ENCODE data around the gene ADCY9.
"Not testable (repeated sequence)": the region's sequence is repeated elsewhere in the genome, so short reads cannot be mapped to it uniquely, and the experiment has no call there.

The ADCY9 gene

DNA sequence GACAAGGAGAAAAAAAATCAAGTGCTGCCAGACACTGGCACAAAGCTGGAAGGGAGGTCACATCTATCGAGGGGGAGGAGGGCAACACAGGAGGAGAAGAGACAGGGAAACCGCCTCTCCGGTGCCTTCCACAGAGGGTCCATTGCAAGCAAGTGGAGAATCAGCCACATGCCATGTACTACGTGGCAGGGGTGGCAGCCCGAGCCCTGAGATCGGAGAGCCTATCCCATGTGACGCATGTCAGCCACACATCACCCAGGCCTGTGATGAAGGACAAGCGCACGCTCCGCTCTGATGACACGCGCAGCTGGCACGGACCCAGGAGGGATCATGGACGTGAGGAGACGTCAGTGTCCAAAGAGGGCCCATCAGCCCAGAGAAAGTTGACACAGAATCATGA lies 30.1 kb downstream of the ADCY9 start:
- in situ Hi-C loops (cut with HindIII; ENCODE audit: low pct_unique_long_range_greater_than_20kb, low sequenced_read_pairs): no loop called here
- DNase-seq (ENCODE audit: low read depth in 1 of 2, low spot score in 1 of 2): no peak
- TF ChIP-seq JUND (IDR thresholded peaks at IDR 0.05; ENCODE audit: low read depth): no peak

DNA sequence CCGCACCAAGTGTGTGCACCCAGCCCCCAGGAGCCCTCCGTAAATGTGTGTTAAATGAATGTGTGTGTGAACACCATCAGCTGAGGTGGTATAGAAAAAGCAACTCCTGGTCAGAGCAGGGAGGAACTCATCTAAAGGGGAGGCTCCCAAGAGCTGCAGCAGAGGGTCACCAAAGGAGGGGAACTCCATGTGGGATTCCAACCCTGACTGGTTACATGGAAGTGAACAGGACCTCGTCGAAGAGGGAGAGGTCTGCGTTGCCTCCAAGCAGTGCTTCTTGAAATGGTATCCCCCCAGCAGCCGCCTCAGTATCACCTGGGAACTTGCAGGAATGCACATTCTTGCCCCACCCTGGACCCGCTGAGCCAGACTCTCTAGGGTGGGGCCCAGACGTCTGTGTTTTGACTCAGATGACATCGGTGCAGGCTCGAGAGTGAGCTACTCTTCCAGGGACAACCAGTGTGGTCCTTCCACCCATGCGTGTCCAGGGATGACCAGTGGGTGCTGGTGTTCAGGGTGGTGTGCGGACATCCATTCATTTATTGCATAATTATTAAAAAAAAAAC lies 30.8 kb downstream of the ADCY9 start:
- in situ Hi-C loops (cut with HindIII; ENCODE audit: low pct_unique_long_range_greater_than_20kb, low sequenced_read_pairs): no loop called here
- DNase-seq (ENCODE audit: low read depth in 1 of 2, low spot score in 1 of 2): no peak
- no peak for TF ChIP-seq JUND (IDR thresholded peaks at IDR 0.05; ENCODE audit: low read depth)

- in situ Hi-C loops (cut with HindIII; ENCODE audit: low pct_unique_long_range_greater_than_20kb, low sequenced_read_pairs): no loop called here
- no peak for TF ChIP-seq JUND (IDR thresholded peaks at IDR 0.05; ENCODE audit: low read depth)
- DNase-seq (ENCODE audit: low read depth in 1 of 2, low spot score in 1 of 2): no peak
These were observed 32.8 kb downstream of the ADCY9 start for GRCh38 chr16:4083347-4083870.

DNA sequence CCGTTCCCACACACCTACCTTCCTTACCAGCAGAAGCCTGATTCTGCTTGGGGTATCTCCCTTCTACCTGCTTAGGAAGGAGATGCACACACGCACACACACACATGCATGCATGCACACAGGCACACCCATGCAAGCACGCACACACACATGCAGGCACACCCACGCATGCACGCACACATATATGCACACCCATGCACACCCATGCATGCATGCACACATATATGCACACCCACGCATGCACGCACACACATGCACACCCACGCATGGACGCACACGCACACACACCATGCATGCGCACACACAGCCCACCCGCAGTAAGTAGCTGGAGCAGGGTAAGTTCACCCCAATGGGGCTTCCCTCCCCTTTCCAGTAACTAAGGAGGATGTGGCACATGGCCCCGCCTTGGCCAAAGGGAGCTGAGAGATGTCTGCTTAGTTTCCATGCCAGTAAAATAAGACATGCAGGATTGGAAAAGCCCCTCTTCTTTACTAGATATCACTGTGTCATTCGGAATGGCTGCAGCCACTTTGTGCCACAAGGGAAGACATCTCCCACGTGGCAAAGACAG lies 33.7 kb downstream of the ADCY9 start:
- DNase-seq (ENCODE audit: low read depth in 1 of 2, low spot score in 1 of 2): no peak
- TF ChIP-seq JUND (IDR thresholded peaks at IDR 0.05; ENCODE audit: low read depth): no peak
- in situ Hi-C loops (cut with HindIII; ENCODE audit: low pct_unique_long_range_greater_than_20kb, low sequenced_read_pairs): no loop called here

DNA sequence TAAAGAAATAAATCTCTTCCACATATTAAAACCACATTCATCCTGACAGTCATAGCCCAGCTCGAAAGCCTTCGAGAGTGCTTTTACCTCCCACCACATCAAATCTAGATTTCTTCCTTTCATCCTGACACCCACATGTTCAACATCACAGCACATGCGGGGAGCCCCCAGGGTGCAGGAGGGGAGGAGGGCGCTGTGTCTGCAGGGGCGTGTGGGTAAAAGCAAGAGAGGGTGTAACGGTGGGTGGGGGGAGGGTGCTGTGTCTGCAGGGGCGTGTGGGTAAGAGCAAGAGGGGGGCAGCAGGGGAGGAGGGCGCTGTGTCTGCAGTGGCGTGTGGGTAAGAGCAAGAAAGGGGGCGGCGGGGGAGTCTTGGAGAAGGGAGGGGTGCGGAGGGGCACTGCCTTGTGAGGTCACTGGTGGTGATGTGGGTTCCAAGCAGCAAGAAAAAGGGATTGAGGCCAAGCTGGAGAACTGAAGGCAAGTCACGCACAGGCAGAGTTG lies 34.7 kb downstream of the ADCY9 start:
- in situ Hi-C loops (cut with HindIII; ENCODE audit: low pct_unique_long_range_greater_than_20kb, low sequenced_read_pairs): no loop called here
- no peak for DNase-seq (ENCODE audit: low read depth in 1 of 2, low spot score in 1 of 2)
- no peak for TF ChIP-seq JUND (IDR thresholded peaks at IDR 0.05; ENCODE audit: low read depth)

DNA sequence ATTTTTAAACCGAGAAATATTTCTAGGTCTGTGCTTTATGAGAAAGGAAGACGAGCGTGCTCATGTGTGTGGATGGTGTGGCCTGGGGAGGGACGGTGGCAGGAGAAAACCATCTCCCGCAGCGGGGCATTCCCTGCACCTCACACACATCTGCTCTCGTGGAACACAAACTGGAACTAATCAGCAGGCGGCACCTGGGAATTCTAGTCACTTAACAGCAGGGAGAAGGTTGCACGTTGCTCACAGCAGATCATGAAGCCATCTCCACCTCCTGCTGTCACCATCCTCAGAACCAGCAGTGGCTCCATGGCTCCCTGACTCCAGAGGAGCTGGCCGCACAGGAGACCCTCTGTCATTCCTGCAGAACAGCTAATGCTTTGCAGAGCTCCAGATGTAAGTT lies 35.2 kb downstream of the ADCY9 start:
- in situ Hi-C loops (cut with HindIII; ENCODE audit: low pct_unique_long_range_greater_than_20kb, low sequenced_read_pairs): no loop called here
- no peak for TF ChIP-seq JUND (IDR thresholded peaks at IDR 0.05; ENCODE audit: low read depth)
- no peak for DNase-seq (ENCODE audit: low read depth in 1 of 2, low spot score in 1 of 2)

GRCh38 chr16:4077174-4077649 lies 39.0 kb downstream of the ADCY9 start:
- DNase-seq (ENCODE audit: low read depth in 1 of 2, low spot score in 1 of 2): no peak
- no peak for TF ChIP-seq JUND (IDR thresholded peaks at IDR 0.05; ENCODE audit: low read depth)
- in situ Hi-C loops (cut with HindIII; ENCODE audit: low pct_unique_long_range_greater_than_20kb, low sequenced_read_pairs): no loop called here

- in situ Hi-C loops (cut with HindIII; ENCODE audit: low pct_unique_long_range_greater_than_20kb, low sequenced_read_pairs): no loop called here
- TF ChIP-seq JUND (IDR thresholded peaks at IDR 0.05; ENCODE audit: low read depth): no peak
- no peak for DNase-seq (ENCODE audit: low read depth in 1 of 2, low spot score in 1 of 2)
These were observed 40.7 kb downstream of the ADCY9 start for GRCh38 chr16:4075534-4075933.

DNA sequence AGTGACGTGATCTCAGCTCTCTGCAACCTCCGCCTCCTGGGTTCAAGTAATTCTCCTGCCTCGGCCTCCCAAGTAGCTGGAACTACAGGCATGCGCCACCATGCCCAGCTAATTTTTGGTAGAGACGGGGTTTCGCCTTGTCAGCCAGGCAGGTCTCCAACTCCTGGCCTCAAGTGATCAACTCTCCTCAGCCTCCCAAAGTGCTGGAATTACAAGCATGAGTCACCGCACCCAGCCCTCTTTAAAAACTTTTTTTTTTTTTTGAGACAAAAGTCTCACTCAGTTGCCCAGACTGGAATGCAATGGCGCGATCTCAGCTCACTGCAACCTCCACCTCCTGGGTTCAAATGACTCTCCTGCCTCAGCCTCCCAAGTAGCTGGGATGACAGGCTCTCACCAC lies 43.1 kb downstream of the ADCY9 start:
- DNase-seq (ENCODE audit: low read depth in 1 of 2, low spot score in 1 of 2); in situ Hi-C loops (cut with HindIII; ENCODE audit: low pct_unique_long_range_greater_than_20kb, low sequenced_read_pairs): not testable (repeated sequence)

DNA sequence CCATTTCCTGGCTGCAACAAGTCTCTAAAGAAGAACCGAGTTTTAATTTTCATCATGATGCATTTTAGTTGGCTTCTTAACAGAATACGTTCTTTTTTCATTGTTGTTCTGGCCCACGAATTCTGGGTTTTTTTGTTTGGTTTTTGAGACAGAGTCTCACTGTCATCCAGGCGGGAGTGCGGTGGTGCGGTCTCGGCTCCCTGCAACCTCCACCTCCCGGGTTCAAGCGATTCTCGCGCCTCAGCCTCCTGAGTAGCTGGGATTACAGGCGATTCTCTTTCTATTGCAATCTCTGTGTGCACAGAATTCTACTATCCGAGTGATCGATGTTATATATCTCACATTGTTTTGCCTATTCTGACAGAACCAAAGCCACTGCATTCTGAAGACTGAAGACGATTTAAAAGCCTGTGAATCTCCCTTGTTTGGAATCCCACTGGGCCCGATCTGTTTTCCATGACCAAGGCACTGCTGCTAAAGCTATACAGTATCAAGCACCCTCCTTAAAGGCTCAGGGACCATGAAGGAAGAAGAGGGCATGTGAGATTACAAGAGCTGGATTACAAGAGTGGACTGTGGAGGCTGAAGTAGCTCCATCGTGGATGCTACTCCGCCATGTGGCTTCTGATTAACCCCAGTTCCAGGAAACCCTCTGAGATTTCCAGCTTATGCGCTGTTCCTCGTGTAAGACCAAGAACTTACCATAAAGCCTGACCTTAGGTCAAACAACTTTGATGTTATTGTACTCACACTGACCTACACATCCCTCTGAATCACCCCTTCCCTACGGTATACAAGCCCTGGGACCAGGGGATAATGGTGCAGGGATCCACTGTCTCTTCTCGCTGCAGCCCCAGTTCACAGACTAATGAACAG lies 44.3 kb downstream of the ADCY9 start:
- DNase-seq (ENCODE audit: low read depth in 1 of 2, low spot score in 1 of 2): no peak
- in situ Hi-C loops (cut with HindIII; ENCODE audit: low pct_unique_long_range_greater_than_20kb, low sequenced_read_pairs): no loop called here
- TF ChIP-seq JUND (IDR thresholded peaks at IDR 0.05; ENCODE audit: low read depth): no peak

- in situ Hi-C loops (cut with HindIII; ENCODE audit: low pct_unique_long_range_greater_than_20kb, low sequenced_read_pairs): no loop called here
- no peak for TF ChIP-seq JUND (IDR thresholded peaks at IDR 0.05; ENCODE audit: low read depth)
- DNase-seq (ENCODE audit: low read depth in 1 of 2, low spot score in 1 of 2): no peak
These were observed 45.3 kb downstream of the ADCY9 start for GRCh38 chr16:4070936-4071335.

DNA sequence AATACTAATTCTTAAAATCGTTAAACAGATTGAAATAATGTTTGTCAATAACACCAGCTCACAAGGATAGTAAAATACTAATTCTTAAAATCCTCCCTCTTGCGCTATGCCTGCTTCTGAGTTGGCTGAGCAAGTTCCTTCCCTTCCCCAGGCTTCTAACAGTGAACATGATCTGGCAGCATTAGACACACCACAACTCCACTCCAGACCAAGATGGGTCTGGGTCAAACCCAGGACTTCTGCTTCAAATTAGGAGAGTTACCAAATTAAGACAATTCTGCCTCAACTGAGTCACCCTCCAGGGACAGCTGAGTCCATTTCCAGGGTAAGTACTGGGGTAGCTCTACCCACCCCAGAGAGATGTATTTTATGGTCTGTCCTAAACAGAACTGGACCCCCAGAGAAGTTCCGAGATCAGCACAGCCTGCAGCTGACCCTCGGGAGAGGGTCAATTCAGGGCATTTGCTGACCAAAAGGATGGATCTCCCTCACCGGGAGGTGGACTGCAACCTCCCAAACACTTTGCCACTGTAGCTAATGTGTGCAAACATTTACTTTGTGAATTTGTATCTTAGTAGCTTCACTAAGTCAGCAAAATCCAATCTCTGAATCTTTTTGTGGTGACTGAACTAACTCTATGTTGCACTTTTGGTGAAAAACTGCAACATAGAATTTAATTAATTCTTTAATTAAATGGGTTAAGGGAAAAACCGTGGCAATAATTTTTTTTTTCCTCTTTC lies 48.8 kb downstream of the ADCY9 start:
- TF ChIP-seq JUND (IDR thresholded peaks at IDR 0.05; ENCODE audit: low read depth): no peak
- in situ Hi-C loops (cut with HindIII; ENCODE audit: low pct_unique_long_range_greater_than_20kb, low sequenced_read_pairs): no loop called here
- DNase-seq (ENCODE audit: low read depth in 1 of 2, low spot score in 1 of 2): no peak
